LNCaP clone FGC (cell line): ENCODE data around the gene ANK2.

Experiments
- DNase-seq: peaks from one replicate; pipeline ENCODE4 v3.0.0-alpha.2; 2011; ENCODE audit warnings: low read depth
- H3K4me3 ChIP-seq: 2 replicates; pipeline ENCODE4 v1.5.1; 2011; ENCODE audit warnings: mild to moderate bottlenecking, low read depth, low read length, control low read depth
- TF ChIP-seq, protein P1 (sequence below): IDR thresholded peaks from 2 replicates; pipeline ENCODE4 v1.5.1; 2012; ENCODE audit warnings: mild to moderate bottlenecking; ENCODE audit not compliant: control insufficient read depth, insufficient read depth; ENCODE audit errors: extremely low read depth

The ANK2 gene

DNA sequence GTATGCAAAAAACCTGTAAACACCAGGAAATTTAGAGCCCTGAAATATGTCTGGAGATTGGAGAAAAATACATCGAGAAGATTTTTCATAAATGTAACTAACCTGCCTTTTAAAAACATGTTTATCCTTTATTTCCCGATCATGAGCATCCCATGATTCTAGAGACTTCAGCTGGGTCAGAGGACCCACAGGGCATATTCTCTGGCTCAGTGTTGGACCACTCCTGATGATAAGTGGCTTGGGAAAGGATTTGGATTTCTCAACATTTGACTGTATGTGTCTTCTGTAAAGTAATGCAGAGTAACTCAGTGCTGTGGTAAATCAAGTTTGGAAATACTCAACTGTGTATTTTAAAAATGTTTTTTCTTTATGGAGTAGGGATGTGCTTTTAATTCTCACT lies 40.0 kb upstream of the ANK2 start:
- TF ChIP-seq, protein P1, sequence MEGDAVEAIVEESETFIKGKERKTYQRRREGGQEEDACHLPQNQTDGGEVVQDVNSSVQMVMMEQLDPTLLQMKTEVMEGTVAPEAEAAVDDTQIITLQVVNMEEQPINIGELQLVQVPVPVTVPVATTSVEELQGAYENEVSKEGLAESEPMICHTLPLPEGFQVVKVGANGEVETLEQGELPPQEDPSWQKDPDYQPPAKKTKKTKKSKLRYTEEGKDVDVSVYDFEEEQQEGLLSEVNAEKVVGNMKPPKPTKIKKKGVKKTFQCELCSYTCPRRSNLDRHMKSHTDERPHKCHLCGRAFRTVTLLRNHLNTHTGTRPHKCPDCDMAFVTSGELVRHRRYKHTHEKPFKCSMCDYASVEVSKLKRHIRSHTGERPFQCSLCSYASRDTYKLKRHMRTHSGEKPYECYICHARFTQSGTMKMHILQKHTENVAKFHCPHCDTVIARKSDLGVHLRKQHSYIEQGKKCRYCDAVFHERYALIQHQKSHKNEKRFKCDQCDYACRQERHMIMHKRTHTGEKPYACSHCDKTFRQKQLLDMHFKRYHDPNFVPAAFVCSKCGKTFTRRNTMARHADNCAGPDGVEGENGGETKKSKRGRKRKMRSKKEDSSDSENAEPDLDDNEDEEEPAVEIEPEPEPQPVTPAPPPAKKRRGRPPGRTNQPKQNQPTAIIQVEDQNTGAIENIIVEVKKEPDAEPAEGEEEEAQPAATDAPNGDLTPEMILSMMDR = no peak
- DNase-seq = no peak
- no peak overlapping the region for H3K4me3 ChIP-seq

DNA sequence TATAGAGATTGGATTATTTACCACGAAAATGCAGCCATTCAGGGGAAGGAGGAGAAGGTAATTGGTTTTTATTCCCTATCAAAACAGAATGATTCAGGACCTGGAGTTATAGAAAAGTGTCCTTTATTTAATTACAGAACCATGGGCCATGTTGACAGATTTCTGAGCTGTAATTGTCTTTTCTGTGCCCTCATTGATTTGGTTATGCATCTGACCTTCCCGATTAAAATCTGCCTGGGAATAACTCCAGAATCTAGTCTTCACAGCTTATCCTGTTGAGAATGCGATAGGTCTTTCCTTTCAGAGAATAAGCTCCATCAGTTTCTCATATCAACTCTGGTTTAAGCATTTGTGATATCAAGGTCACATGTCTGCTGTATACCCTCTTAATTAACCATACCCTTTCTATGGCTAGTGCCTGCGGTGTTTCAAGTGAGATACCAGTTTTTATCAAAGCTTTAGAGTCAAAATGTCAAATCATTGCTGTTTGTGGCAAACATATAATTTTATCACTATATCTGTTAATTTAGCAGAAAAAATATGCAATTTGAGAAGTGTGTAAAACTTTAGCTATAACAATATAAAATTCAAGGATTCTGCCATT lies 37.2 kb upstream of the ANK2 start:
- H3K4me3 ChIP-seq = no peak overlapping the region
- TF ChIP-seq, protein P1 = no peak
- no peak for DNase-seq

DNA sequence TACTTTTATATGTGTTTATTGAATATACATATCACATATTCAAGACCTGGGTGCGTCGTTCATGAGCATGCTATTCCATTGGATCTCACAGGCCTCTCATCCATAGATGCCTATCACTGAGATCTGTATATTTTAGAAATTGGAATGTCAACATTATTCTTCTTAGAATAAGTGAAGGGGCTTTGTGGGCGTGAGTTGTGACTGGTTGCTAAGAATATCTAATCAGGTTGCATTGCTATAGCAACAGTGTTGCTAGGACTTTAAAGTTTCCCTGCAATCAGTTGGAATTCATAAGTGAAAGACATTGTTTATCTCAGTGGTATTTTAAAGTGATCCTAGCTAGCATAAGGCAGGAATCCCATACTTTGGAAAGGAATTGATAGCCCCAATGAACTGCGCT lies 36.7 kb upstream of the ANK2 start:
- TF ChIP-seq, protein P1 = no peak
- DNase-seq = no peak
- H3K4me3 ChIP-seq = no peak overlapping the region

DNA sequence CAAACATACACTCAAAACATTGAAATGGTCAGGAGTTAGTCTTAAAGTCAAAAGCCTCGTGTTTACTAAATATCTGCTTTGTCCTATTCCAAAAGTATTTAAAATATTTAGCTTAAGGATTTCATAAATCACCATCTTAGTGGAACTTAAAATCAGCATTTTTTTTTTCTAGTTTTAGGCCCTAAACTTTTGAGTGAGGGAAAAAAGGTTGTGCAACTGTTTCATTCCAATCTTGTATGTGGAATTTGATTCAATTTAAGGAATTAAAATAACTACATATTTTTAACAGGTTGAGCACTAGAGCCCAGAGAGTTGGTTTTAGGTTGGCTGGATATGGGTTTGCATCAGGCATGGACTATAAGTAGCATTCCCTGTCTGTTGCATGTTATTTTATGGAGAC lies 35.7 kb upstream of the ANK2 start:
- no peak overlapping the region for H3K4me3 ChIP-seq
- no peak for DNase-seq
- TF ChIP-seq, protein P1 = no peak

DNA sequence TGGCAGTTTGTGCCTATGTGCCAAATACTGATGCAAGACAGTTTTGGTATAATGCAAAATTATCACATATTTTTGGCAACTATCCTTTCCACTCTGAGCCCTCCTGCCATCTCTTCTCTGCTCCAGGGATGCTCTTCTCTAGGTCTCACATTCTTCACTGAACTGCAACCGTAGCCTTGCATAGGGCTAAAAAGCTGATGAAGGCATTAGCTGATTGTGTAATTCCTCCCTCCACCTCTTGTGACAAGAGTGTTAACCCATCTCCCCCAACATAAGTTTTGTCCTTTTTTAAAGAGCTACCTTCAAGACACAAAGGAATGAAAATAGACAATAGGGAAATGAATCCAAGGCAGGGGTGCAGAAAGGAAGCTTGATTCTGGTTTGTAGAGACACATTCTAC lies 33.1 kb upstream of the ANK2 start:
- no peak for DNase-seq
- H3K4me3 ChIP-seq = no peak overlapping the region
- TF ChIP-seq, protein P1 = no peak

DNA sequence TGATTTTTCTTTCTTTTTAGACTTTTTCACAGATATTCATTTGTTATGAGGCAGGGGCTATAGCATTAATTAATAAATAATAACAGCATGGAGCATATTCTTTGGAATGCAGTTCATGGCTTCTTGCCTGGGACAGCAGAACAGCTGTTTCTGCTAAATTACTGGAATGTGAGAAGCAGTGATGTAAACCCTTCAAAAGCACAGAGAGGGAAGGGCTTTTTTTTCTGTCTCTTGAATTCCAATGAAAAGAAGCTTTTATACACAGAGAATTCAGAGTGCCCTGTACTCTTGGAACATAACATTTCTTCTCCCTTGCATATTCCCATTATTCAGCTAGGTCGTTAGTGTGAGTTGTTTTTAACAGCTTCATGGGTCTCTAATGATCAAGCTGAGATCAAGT lies 28.5 kb upstream of the ANK2 start:
- no peak overlapping the region for H3K4me3 ChIP-seq
- TF ChIP-seq, protein P1 = no peak
- DNase-seq = no peak

DNA sequence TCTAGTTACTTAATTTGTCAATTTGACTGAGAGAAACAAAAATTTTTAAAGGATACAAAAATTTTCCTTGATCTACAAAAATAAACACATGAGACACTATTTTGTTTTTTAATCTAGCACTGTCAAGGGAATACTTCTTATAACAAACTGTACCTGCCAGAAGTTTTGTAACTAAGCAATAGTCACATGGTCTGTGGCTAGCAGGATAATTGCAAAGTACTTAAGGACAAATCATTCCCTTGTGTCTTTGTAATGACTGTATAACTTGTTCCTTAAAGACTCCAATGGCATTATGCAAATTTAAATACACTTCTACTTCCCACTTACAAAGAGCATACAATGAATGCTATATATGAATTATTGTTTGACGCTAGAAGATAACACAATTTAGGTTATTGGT lies 25.1 kb upstream of the ANK2 start:
- DNase-seq = no peak
- no peak overlapping the region for H3K4me3 ChIP-seq
- TF ChIP-seq, protein P1 = no peak
